GM12878 (cell line): ENCODE data around the gene COPZ2. TPM values are rescaled to one million over a fixed set of nuclear protein-coding genes. Genes with fewer than 3 reads are reported as not detected.
"Not testable (repeated sequence)": the region's sequence is repeated elsewhere in the genome, so short reads cannot be mapped to it uniquely, and the experiment has no call there.

Experiments used
- ATAC-seq: fragments of 200-7000 bp; cut with Tn5 transposase; 3 replicates; pipeline ENCODE4 v1.9.1; 2020; ENCODE audit warnings: mild to moderate bottlenecking, moderate library complexity
- BruUV-seq: library from RNA; stranded (reverse); fragments of 400-500 nt; replicated peaks from 2 replicates; lab custom pipeline; 2021; lab: Mats Ljungman, UMichigan
- CTCF ChIA-PET: fragments of 300-600 bp; sonication (Branson Sonifier 250); formaldehyde crosslinking; extraction: SDS; loops from one replicate; lab custom pipeline; 2021; ENCODE audit warnings: inconsistent platforms; lab: Yijun Ruan, JAX
- POLR2A ChIA-PET: fragments of 350-600 bp; formaldehyde crosslinking; extraction: SDS; loops from one replicate; lab custom pipeline; 2021; ENCODE audit warnings: inconsistent platforms; lab: Charles Lee
- RAD21 ChIA-PET: fragments of 300-600 bp; sonication (Branson Sonifier 250); formaldehyde crosslinking; loops from one replicate; lab custom pipeline; 2023; ENCODE audit warnings: antibody characterized with exemption; ENCODE audit not compliant: unreplicated experiment; lab: Charles Lee
- SMC1A ChIA-PET: fragments of 300-600 bp; sonication (Branson Sonifier 250); formaldehyde crosslinking; loops from one replicate; lab custom pipeline; 2023; ENCODE audit not compliant: unreplicated experiment, uncharacterized antibody; lab: Charles Lee
- DNase-seq: peaks from one replicate; pipeline ENCODE4 v3.0.0-alpha.2; 2011; ENCODE audit warnings: low read depth, low spot score
- FAIRE-seq: peaks from 3 replicates; lab custom pipeline; 2011; peaks lifted over from hg19 to GRCh38; lab: Jason Lieb, UNC
- H2AFZ ChIP-seq: 2 replicates; pipeline ENCODE4 v1.6.0; 2011; ENCODE audit warnings: low read depth, low read length, control low read depth; ENCODE audit not compliant: control insufficient read depth
- H3K27ac ChIP-seq: 2 replicates; pipeline ENCODE4 v1.5.1; 2011; ENCODE audit warnings: control low read depth; ENCODE audit not compliant: control insufficient read depth, insufficient read depth
- H3K27me3 ChIP-seq, 2 experiments: replicated peaks in 1 of 2; 2 replicates each; pipeline versions ENCODE4 v1.6.0 to v1.6.1; 2011; ENCODE audit warnings: low read length in 1 of 2; ENCODE audit not compliant: control insufficient read depth in 2 of 2, insufficient read depth in 2 of 2
- H3K36me3 ChIP-seq, 2 experiments: 2 replicates each; pipeline ENCODE4 v1.5.1; 2011; ENCODE audit warnings: low read length in 1 of 2; ENCODE audit not compliant: control insufficient read depth in 2 of 2, insufficient read depth in 2 of 2
- H3K4me1 ChIP-seq: 2 replicates; pipeline ENCODE4 v1.6.1; 2011; ENCODE audit warnings: mild to moderate bottlenecking, low read length, moderate library complexity, mixed read lengths; ENCODE audit not compliant: control insufficient read depth, insufficient read depth
- H3K4me2 ChIP-seq: 2 replicates; pipeline ENCODE4 v1.6.0; 2011; ENCODE audit warnings: control low read depth; ENCODE audit not compliant: control insufficient read depth, insufficient read depth
- H3K4me3 ChIP-seq: fragments of 200-600 bp; sonication (generic); 2 replicates; pipeline ENCODE4 v1.5.1; 2016
- H3K79me2 ChIP-seq: 2 replicates; pipeline ENCODE4 v1.6.0; 2011; ENCODE audit warnings: low read length; ENCODE audit not compliant: control insufficient read depth, insufficient read depth
- H3K9ac ChIP-seq: 2 replicates; pipeline ENCODE4 v1.8.0; 2011; ENCODE audit warnings: low read length, control low read depth, mixed read lengths; ENCODE audit not compliant: control insufficient read depth, insufficient read depth
- H3K9me3 ChIP-seq: replicated peaks from 3 replicates; pipeline ENCODE4 v1.5.1; 2011; ENCODE audit warnings: mild to moderate bottlenecking, low read length; ENCODE audit not compliant: control insufficient read depth, insufficient read depth
- H4K20me1 ChIP-seq: 2 replicates; pipeline ENCODE4 v1.6.0; 2011; ENCODE audit not compliant: control insufficient read depth, insufficient read depth
- CBX3 ChIP-seq: fragments of 200-600 bp; sonication (generic); IDR thresholded peaks from 2 replicates; pipeline ENCODE4 v1.6.1; 2016; ENCODE audit warnings: low read depth, borderline replicate concordance
- FOXM1 ChIP-seq: IDR thresholded peaks from 2 replicates; pipeline ENCODE4 v1.6.1; 2012; ENCODE audit warnings: low read depth, mild to moderate bottlenecking, inconsistent platforms, low read length, moderate library complexity
- NFYB ChIP-seq: IDR thresholded peaks from 2 replicates; pipeline ENCODE4 v1.6.1; 2011; ENCODE audit warnings: low read depth, mild to moderate bottlenecking, low read length, improper control_type of control experiment, moderate library complexity; ENCODE audit not compliant: insufficient read depth
- STAT3 ChIP-seq: IDR thresholded peaks from 2 replicates; pipeline ENCODE4 v1.6.1; 2011; ENCODE audit warnings: low read depth, low read length, improper control_type of control experiment
- TCF12 ChIP-seq: IDR thresholded peaks from 2 replicates; pipeline ENCODE4 v1.6.1; 2011; ENCODE audit warnings: low read depth, mild to moderate bottlenecking, low read length
- YY1 ChIP-seq: IDR thresholded peaks from 2 replicates; pipeline ENCODE4 v1.6.1; 2011; ENCODE audit warnings: low read depth, mild to moderate bottlenecking, low read length
- WGBS: methylation state at CpG from one replicate; pipeline ENCODE4 v1.1.6; 2016; ENCODE audit warnings: low lambda C conversion rate; ENCODE audit not compliant: insufficient replicate concordance, insufficient coverage; ENCODE audit errors: missing lambda C conversion rate; 5-methylcytosine and 5-hydroxymethylcytosine counted together
- in situ Hi-C: fragments of 300-500 bp; cut with MboI; formaldehyde crosslinking; loops from 9 replicates; pipeline ENCODE4 v1.14.3; 2018; ENCODE audit warnings: mixed read lengths
- intact Hi-C: fragments of 100-400 bp; cut with micrococcal nuclease; formaldehyde crosslinking; loops from one replicate; pipeline ENCODE4 v1.14.2; 2022; ENCODE audit not compliant: unreplicated experiment
- polyA plus RNA-seq, 11 experiments: library from polyadenylated mRNA; depleted of rRNA in 4 of 11; unstranded in 6 of 11; stranded (reverse) in 5 of 11; fragments of >200 nt; fragmentation: Nextera tagmentation in 4 of 11; fragmentation: Illumina TruSeq in 1 of 11; extraction: Ambion mirVana in 4 of 11; extraction: Trizol in 1 of 11; gene quantifications; 1 replicate in 1 of 11; 2 replicates in 10 of 11; pipeline versions ENCODE4 v1.2.1 to v1.2.3, GENCODE V29; 2011 to 2016; ENCODE audit warnings: inconsistent platforms in 2 of 11, missing spikeins in 2 of 11, low read depth in 1 of 11
- total RNA-seq, 4 experiments: library from RNA; depleted of rRNA in 3 of 4; stranded (reverse); fragments of >200 nt in 3 of 4; fragmentation: Illumina TruSeq in 1 of 4; extraction: Trizol in 1 of 4; gene quantifications; 2 replicates each; pipeline versions ENCODE4 v1.2.1 to v1.2.3, GENCODE V29; 2013 to 2021

COPZ2 gene
- total and polyA plus RNA-seq, 10 of the 15 experiments (the other 5 are each of a cell fraction or from before 2014, with no cell fraction given), result 0.20 to 4.3 (median 2.6) TPM

DNA sequence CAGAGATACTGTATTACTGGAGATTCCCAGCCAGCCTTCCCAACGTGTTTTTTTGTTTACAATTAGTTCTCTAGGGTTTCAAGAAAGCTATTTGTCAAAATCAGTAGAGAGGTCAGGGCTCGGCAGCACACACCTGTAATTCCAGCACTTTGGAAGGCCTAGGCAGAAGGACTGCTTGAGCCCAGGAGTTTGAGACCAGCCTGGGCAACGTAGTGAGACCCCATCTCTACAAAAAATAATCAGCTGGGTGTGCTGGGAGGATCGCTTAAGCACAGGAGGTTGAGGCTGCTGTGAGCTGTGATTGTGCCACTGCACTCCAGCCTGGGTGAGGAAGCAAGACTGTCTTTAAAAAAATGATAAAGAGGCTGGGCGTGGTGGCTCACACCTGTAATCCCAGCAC lies 44.3 kb upstream of the COPZ2 start:
- BruUV-seq, result no TSS peak
- Histone ChIP-seq H3K27me3 (no peaks in the 10 kb centered on the region), H3K4me1 (no peaks in the 10 kb centered on the region), H2AFZ (no peak overlapping the region), H3K4me3 (no peak overlapping the region), H3K27ac (no peak overlapping the region), H3K9ac (no peak overlapping the region), H4K20me1 (no peaks in the 10 kb centered on the region), H3K9me3 (no peaks in the 10 kb centered on the region), H3K79me2 (peaks cover 19% of the 10 kb centered on the region), H3K36me3 (no peaks in the 10 kb centered on the region; a peak in 1 of 4 replicates), H3K4me2 (no peak overlapping the region)
- ChIA-PET SMC1A (interaction anchor here (0.8 to 11.1 kb wide), 8 partner anchors 16 to 511 kb away, joined by 3 to 205 read pairs (median 17); partner anchors contain the start of gene SNX11), RAD21 (interaction anchor here (0.9 to 8.4 kb wide), 11 partner anchors 9 to 511 kb away, joined by 4 to 92 read pairs (median 7); partner anchors contain the start of gene HOXB5), CTCF (interaction anchor here (0.9 to 17.1 kb wide), 16 partner anchors 9 to 536 kb away, joined by 3 to 525 read pairs (median 21); partner anchors contain the start of genes CBX1, HOXB5 and SNX11), POLR2A (interaction anchor here (1.0 kb wide), 1 partner anchor 27 kb away, joined by 3 read pairs; no protein-coding TSS in a partner anchor)
- WGBS, result 81% methylated on average over 5 of the region's 5 CpGs
- in situ Hi-C loops (no loop called here), intact Hi-C loops (no loop called here)
- no peak for TF ChIP-seq NFYB
- no peak for TF ChIP-seq STAT3
- TF ChIP-seq FOXM1, result no peak
- no peak for TF ChIP-seq YY1
- no peak for TF ChIP-seq TCF12
- no peak for TF ChIP-seq CBX3
- ATAC-seq (no peak), DNase-seq (no peak), FAIRE-seq (no peak)

DNA sequence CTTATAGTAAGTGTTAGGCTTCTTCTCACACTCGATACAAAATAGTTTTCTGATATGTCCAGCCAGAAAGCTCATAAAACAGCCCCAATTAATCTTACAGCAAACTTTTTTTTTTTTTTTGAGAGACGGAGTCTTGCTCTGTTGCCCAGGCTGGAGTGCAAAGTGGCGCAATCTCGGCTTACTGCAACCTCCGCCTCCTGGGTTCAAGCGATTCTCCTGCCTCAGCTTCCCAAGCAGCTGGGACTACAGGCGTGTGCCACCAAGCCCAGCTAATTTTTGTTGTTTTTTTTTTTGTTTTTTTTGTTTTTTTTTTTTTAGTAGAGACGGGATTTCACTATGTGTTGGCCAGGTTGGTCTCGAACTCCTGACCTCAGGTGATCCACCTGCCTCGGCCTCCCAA lies 39.6 kb upstream of the COPZ2 start:
- FAIRE-seq, H3K9ac ChIP-seq, intact Hi-C loops, DNase-seq, H3K79me2 ChIP-seq, BruUV-seq, H3K27ac ChIP-seq, H3K4me2 ChIP-seq, ATAC-seq, H3K4me1 ChIP-seq, H3K4me3 ChIP-seq, in situ Hi-C loops, H4K20me1 ChIP-seq, H3K9me3 ChIP-seq, H2AFZ ChIP-seq, H3K27me3 ChIP-seq, H3K36me3 ChIP-seq: not testable (repeated sequence)
- RAD21 ChIA-PET, result interaction anchor here (0.7 to 9.2 kb wide), 5 partner anchors 27 to 516 kb away, joined by 3 to 117 read pairs (median 3); no protein-coding TSS in a partner anchor
- POLR2A ChIA-PET, result interaction anchor here (0.6 kb wide), 1 partner anchor 223 kb away, joined by 3 read pairs; no protein-coding TSS in a partner anchor
- SMC1A ChIA-PET, result interaction anchor here (0.8 to 11.1 kb wide), 7 partner anchors 14 to 516 kb away, joined by 3 to 205 read pairs (median 4); partner anchors contain the start of genes CDK5RAP3 and HOXB5
- CTCF ChIA-PET, result interaction anchor here (0.7 to 17.1 kb wide), 12 partner anchors 9 to 257 kb away, joined by 3 to 525 read pairs (median 6); partner anchors contain the start of genes CBX1 and SNX11
- 100% methylated on average over 9 of the region's 10 CpGs for WGBS
